ENCODE results near the gene CT45A6.
"Not testable (repeated sequence)": the region's sequence is repeated elsewhere in the genome, so short reads cannot be mapped to it uniquely, and the experiment has no call there.

Gene CT45A6, protein sequence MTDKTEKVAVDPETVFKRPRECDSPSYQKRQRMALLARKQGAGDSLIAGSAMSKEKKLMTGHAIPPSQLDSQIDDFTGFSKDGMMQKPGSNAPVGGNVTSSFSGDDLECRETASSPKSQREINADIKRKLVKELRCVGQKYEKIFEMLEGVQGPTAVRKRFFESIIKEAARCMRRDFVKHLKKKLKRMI

DNA sequence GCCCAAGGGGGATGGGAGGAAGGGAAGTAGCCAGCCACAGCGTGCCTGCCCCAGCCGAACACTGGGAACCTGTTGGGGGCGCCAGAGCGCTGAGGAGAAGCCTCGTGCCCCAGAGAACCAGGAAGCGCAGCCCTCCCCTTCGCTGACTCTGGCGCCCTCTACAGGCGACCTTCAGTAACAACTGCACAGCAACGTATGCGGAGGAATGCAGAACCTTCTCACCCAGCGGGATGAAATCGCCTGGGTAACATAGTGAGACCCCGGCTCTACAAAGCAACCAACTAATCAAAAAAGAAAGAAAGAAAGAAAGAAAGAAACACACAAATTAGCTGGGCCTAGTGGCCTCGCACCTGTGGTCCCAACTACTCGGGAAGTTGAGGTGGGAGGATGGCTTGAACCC lies at the start of gene CT45A6:
TSS of gene CT45A6 (minus strand) at position 101 of the 400 bp plus-strand sequence. CDS start 3,794 bp downstream, outside the sequence.
- H3K4me3 ChIP-seq (ENCODE audit: low read depth in 1 of 2, low read length in 1 of 2); H3K36me3 ChIP-seq; H3K4me1 ChIP-seq (ENCODE audit: control insufficient read depth in 1 of 2, insufficient read depth in 1 of 2, low read depth in 1 of 2, low read length in 1 of 2); H3K9me3 ChIP-seq; H3K27ac ChIP-seq; H3K27me3 ChIP-seq: not testable (repeated sequence)

DNA sequence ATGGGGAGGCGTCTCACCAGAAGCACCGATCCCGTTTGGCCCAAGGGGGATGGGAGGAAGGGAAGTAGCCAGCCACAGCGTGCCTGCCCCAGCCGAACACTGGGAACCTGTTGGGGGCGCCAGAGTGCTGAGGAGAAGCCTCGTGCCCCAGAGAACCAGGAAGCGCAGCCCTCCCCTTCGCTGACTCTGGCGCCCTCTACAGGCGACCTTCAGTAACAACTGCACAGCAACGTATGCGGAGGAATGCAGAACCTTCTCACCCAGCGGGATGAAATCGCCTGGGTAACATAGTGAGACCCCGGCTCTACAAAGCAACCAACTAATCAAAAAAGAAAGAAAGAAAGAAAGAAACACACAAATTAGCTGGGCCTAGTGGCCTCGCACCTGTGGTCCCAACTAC lies 34.6 kb upstream of the CT45A6 start, which contains the start of gene CT45A7:
TSS of gene CT45A7 (minus strand) at position 101 of the 400 bp plus-strand sequence. CDS start 3,747 bp downstream, outside the sequence.
- H3K27me3 ChIP-seq; H3K9me3 ChIP-seq; H3K4me1 ChIP-seq (ENCODE audit: control insufficient read depth in 1 of 2, insufficient read depth in 1 of 2, low read depth in 1 of 2, low read length in 1 of 2); H3K27ac ChIP-seq; H3K36me3 ChIP-seq; H3K4me3 ChIP-seq (ENCODE audit: low read depth in 1 of 2, low read length in 1 of 2): not testable (repeated sequence)

DNA sequence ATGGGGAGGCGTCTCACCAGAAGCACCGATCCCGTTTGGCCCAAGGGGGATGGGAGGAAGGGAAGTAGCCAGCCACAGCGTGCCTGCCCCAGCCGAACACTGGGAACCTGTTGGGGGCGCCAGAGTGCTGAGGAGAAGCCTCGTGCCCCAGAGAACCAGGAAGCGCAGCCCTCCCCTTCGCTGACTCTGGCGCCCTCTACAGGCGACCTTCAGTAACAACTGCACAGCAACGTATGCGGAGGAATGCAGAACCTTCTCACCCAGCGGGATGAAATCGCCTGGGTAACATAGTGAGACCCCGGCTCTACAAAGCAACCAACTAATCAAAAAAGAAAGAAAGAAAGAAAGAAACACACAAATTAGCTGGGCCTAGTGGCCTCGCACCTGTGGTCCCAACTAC lies 17.3 kb upstream of the CT45A6 start, which contains the start of gene CT45A2:
TSS of gene CT45A2 (minus strand) at position 101 of the 400 bp plus-strand sequence. CDS start 3,747 bp downstream, outside the sequence.
- not testable (repeated sequence) for H3K4me1 ChIP-seq (ENCODE audit: control insufficient read depth in 1 of 2, insufficient read depth in 1 of 2, low read depth in 1 of 2, low read length in 1 of 2); H3K27me3 ChIP-seq; H3K9me3 ChIP-seq; H3K27ac ChIP-seq; H3K36me3 ChIP-seq; H3K4me3 ChIP-seq (ENCODE audit: low read depth in 1 of 2, low read length in 1 of 2)

DNA sequence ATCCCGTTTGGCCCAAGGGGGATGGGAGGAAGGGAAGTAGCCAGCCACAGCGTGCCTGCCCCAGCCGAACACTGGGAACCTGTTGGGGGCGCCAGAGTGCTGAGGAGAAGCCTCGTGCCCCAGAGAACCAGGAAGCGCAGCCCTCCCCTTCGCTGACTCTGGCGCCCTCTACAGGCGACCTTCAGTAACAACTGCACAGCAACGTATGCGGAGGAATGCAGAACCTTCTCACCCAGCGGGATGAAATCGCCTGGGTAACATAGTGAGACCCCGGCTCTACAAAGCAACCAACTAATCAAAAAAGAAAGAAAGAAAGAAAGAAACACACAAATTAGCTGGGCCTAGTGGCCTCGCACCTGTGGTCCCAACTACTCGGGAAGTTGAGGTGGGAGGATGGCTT lies 17.2 kb downstream of the CT45A6 start, which contains the start of gene CT45A5:
TSS of gene CT45A5 (minus strand) at position 101 of the 400 bp plus-strand sequence. CDS start 3,774 bp downstream, outside the sequence.
- H3K27me3 ChIP-seq, H3K36me3 ChIP-seq: not testable (repeated sequence)

DNA sequence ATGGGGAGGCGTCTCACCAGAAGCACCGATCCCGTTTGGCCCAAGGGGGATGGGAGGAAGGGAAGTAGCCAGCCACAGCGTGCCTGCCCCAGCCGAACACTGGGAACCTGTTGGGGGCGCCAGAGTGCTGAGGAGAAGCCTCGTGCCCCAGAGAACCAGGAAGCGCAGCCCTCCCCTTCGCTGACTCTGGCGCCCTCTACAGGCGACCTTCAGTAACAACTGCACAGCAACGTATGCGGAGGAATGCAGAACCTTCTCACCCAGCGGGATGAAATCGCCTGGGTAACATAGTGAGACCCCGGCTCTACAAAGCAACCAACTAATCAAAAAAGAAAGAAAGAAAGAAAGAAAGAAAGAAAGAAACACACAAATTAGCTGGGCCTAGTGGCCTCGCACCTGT lies 34.5 kb downstream of the CT45A6 start, which contains the start of gene CT45A3:
TSS of gene CT45A3 (minus strand) at position 101 of the 400 bp plus-strand sequence. CDS start 3,747 bp downstream, outside the sequence.
- not testable (repeated sequence) for H3K27me3 ChIP-seq; H3K9me3 ChIP-seq; H3K36me3 ChIP-seq; H3K4me3 ChIP-seq (ENCODE audit: low read depth in 1 of 2, low read length in 1 of 2); H3K4me1 ChIP-seq (ENCODE audit: control insufficient read depth in 1 of 2, insufficient read depth in 1 of 2, low read depth in 1 of 2, low read length in 1 of 2); H3K27ac ChIP-seq

More for the DNA sequence above, 17.2 kb downstream of the CT45A6 start, which contains the start of gene CT45A5:
- H3K4me3 ChIP-seq (ENCODE audit: low read depth in 1 of 2, low read length in 1 of 2); H3K9me3 ChIP-seq; H3K27ac ChIP-seq; H3K4me1 ChIP-seq (ENCODE audit: control insufficient read depth in 1 of 2, insufficient read depth in 1 of 2, low read depth in 1 of 2, low read length in 1 of 2): not testable (repeated sequence)

DNA sequence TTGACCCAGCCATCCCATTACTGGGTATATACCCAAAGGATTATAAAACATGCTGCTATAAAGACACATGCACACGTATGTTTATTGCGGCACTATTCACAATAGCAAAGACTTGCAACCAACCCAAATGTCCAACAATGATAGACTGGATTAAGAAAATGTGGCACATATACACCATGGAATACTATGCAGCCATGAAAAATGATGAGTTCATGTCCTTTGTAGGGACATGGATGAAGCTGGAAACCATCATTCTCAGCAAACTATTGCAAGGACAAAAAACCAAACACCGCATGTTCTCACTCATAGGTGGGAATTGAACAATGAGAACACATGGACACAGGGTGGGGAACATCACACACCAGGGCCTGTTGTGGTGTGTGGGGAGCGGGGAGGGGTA lies 57.8 kb downstream of the CT45A6 start:
- not testable (repeated sequence) for H3K4me1 ChIP-seq (ENCODE audit: control insufficient read depth in 1 of 2, insufficient read depth in 1 of 2, low read depth in 1 of 2, low read length in 1 of 2); H3K27me3 ChIP-seq; H3K36me3 ChIP-seq

More for the DNA sequence above, 57.8 kb downstream of the CT45A6 start:
- H3K27ac ChIP-seq; H3K4me3 ChIP-seq (ENCODE audit: low read depth in 1 of 2, low read length in 1 of 2); H3K9me3 ChIP-seq: not testable (repeated sequence)
